OCI-LY7 (cell line): ENCODE data around the gene ATP1A2.

ENCODE experiments used
- EZH2phosphoT487 ChIP-seq: fragments of 200-600 bp; sonication (generic); IDR thresholded peaks from 2 replicates; pipeline ENCODE4 v1.6.1; 2018; ENCODE audit warnings: low read depth, borderline replicate concordance, mild to moderate bottlenecking, mixed run types, antibody characterized with exemption, low read length, moderate library complexity, mixed read lengths
- TF ChIP-seq, protein P1 (sequence below): fragments of 200-600 bp; sonication (generic); conservative IDR thresholded peaks from 2 replicates; pipeline ENCODE4 v1.5.1; 2014; ENCODE audit warnings: mild to moderate bottlenecking, antibody characterized with exemption, low read length, moderate library complexity, mixed read lengths

DNA sequence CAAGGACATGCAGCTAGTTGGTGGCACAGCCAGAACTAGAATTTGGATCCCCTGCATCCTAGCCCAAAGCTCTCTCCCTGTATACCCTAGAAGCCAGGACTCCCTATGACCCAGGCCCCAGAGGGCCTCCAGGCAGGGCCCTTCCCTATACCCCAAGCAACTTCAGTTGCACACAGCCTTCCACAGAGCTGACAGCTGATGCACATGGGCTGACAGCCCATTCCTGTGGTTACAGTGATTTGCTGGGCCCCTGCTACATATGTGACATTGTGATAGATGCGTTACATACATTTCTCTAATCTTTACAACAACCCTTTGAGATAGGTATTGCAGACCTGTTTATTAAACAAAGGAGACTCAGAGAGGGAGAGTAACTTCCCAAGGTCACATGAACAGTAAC lies 5.8 kb downstream of the ATP1A2 start:
- TF ChIP-seq, protein P1, sequence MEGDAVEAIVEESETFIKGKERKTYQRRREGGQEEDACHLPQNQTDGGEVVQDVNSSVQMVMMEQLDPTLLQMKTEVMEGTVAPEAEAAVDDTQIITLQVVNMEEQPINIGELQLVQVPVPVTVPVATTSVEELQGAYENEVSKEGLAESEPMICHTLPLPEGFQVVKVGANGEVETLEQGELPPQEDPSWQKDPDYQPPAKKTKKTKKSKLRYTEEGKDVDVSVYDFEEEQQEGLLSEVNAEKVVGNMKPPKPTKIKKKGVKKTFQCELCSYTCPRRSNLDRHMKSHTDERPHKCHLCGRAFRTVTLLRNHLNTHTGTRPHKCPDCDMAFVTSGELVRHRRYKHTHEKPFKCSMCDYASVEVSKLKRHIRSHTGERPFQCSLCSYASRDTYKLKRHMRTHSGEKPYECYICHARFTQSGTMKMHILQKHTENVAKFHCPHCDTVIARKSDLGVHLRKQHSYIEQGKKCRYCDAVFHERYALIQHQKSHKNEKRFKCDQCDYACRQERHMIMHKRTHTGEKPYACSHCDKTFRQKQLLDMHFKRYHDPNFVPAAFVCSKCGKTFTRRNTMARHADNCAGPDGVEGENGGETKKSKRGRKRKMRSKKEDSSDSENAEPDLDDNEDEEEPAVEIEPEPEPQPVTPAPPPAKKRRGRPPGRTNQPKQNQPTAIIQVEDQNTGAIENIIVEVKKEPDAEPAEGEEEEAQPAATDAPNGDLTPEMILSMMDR, result no peak
- TF ChIP-seq EZH2phosphoT487, result no peak
